Globus pallidus (tissue), 1 donor: ENCODE results near the gene WASF2.
"Not testable (repeated sequence)": the region's sequence is repeated elsewhere in the genome, so short reads cannot be mapped to it uniquely, and the experiment has no call there.

Experiments
- DNase-seq: peaks from one replicate; pipeline ENCODE4 v3.0.0-alpha.2; 2015; ENCODE audit warnings: low spot score

Gene WASF2, protein sequence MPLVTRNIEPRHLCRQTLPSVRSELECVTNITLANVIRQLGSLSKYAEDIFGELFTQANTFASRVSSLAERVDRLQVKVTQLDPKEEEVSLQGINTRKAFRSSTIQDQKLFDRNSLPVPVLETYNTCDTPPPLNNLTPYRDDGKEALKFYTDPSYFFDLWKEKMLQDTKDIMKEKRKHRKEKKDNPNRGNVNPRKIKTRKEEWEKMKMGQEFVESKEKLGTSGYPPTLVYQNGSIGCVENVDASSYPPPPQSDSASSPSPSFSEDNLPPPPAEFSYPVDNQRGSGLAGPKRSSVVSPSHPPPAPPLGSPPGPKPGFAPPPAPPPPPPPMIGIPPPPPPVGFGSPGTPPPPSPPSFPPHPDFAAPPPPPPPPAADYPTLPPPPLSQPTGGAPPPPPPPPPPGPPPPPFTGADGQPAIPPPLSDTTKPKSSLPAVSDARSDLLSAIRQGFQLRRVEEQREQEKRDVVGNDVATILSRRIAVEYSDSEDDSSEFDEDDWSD

DNA sequence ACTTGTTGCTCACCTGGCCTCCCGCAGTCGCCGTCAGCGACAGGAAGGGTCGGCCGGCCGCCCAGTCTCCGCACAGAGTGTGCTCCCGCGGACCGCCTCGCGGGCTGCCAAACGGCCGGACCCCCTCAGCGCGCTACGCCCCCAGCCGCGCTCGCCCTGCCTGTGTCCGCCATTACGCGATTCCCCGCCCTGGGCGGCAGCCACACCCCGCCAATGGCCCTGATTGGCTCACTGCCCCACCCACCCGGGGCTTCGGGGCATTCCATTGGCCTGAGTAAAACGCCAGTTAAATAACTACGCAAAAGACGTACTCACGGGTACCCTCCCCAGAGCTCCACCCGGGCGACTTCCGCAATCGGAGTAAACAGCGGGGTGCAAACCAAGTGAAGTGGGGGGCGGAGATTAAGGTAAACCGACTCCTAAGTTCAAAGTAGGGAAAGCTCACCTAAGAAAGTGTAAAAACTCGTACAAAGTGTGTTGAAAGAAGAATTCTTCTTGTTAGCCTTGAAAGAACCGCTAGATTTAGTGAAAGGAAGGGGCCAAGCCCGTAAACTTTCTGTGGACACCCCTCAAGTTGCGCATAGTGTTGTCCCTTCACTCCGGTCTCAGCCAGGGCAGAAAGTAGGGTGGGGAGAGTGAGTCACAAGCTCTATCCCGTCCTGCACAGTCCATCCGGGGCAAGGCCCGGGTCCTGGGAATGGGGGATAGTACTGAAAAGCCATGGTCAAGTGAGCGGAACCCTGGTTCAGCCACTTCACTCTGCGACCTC is at the start of gene WASF2:
WASF2 (minus strand) TSS at position 195 of the 769 bp plus-strand sequence. CDS start 61,277 bp downstream, outside the sequence.
- peak; percentile 98 for DNase-seq

DNA sequence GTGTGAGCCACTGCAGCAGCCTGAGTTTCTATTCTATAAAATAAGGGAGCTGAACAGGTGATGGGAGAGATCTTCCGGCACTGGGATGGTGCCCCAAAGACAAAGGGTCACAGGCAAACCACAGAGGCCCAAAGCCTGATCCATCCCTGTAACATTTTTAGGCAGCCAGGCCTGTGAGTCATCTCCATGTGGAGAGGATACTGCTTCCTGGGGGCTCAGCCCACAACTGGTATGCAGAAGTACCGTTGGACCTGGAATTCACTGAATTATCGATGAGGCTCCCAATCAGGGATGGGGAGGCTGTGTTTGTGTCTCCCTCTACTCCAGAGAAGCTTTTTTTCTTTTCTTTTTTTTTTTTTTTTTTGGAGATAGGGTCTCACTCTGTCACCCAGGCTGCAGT is 48.8 kb upstream of the WASF2 start:
- DNase-seq: no peak

DNA sequence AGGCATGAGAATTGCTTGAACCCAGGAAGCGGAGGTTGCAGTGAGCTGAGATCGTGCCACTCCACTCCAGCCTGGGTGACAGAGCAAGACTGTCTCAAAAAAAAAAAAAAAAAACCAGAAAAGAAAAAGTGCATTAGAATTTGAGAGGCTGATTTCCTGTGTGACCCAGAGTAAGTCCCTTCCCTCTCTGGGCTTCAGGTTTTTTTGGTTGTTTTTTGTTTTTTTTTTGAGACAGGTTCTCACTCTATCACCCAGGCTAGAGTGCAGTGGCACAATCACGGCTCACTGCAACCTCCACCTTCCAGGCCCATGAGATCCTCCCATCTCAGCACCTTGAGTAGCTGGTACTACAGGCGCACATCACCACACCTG is 48.3 kb upstream of the WASF2 start:
- DNase-seq: not testable (repeated sequence)

DNA sequence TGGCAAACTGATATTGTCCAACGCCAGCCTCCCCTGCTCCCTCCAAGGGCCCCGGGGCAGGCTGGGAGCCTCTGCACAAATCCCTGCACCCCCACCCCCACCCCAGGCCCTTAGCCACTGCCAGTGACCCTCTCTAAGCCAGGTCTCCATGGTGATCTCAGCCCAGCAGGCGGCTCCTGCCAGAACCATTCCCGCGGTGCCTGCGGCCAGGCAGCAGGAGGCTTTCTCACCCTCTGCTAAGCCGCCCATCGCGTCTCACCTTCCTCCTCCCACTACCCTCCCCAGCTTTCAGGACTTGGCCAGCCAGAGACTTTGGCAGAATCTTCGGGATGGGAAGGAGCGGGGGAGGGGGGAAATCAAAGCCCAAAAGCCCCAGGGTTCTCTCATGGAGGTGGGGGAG is 46.8 kb upstream of the WASF2 start:
- DNase-seq: peak; percentile 82

DNA sequence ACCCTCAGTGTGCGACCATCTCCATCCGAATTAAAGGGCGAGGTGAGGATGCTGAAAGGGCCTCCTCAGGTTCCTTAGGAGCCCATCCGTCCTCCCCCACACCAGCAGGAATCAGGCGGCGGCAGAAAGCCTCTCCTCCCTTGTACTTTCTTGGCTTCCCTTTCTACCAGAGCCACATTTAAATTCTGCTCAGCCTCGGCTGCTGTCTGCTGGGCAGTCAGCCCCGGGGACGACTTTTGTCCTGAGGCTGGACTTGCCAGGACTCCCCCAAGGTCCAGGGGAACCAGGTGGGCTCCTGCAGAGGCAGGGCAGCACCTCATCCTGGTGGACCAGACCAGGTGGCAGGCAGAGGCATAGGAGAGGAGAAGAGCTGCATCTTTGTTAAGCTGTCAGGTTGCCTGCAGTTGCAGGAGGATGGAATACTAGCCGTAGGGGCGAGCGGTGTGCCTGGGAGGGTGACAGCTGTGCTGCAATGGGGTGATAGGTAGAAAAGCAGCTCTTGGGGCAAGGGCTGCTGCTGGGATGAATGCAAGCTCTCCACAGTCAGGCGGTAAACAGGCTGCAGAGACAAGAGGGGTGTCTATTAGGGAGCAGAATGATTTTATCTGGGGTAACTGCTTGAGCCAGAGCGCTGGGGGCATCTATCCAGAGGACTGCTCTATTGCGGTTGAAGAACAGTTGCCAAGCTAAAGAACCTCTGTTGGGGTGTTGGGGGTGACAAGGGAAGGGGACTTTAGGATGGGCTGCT is 46.2 kb upstream of the WASF2 start:
- DNase-seq: peak; percentile 70

DNA sequence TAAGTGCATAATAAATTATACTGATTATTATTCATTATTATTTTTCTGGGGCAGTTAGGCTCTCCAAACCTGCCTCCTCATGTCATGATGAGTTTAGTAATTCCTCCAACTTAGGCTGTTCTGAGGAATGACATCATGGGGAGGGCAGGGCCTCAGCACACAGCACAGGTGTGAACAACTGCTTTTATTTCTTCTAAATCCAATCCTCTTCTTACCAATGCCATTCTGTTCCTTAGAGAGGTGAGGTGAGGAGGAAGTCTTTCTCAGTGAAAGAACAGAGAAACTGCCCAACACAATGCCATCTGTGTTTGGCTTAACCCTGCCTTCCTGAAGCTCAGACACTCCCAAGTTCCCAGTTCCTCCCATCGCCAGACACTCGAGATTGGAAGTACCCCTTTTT is 45.4 kb upstream of the WASF2 start:
- no peak for DNase-seq

DNA sequence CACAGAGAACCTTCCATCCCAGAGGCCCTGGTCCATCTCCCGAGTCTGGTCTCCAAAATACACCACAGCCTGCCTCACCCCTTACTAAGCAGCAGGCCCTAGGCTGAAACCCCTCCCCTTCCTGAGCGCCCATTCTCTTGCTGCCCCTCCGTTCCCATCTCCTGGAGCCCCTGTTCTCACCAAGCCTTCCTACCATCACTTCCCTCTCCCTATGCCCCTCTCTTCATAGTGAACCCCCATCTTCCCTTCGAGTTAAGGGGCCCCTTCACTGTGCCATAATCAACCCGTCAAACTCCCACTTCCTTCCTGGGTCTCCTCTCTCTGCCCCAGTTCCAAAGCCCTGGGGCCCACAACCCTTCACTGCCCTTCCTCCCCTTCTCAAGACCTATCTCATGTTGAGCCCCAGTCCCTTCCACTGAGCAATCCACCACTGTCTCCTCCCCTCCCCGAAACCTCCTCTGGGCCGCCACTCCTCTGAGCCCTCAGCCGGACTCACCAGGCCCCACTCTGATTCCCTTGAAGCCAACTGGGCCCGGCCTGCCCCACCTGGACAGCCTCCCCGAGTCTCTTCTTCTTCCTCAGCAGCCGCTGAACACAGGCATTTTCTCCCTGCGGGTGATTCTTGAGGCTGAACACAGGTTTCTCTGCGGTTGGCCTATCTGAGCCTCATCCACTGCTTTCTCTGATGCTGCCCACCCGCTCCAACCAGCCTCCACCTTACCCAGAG is 42.2 kb upstream of the WASF2 start:
- no peak for DNase-seq

DNA sequence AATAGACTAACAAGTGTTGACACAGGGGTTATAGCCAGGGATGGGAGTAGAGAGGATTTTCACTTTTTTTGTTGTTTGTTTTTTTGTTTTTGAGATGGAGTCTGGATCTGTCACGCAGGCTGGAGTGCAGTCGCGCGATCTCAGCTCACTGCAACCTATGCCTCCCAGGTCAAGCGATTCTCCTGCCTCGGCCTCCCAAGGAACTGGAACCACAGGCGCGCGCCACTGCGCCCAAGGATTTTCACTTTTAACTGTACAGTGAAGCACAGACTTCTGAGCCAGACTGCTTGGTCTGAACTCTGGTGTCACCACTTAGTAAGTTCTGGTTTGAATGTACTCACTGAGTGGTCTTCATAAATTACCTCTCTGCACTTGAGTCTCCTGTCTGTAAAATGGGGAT is 40.2 kb upstream of the WASF2 start:
- DNase-seq: no peak

DNA sequence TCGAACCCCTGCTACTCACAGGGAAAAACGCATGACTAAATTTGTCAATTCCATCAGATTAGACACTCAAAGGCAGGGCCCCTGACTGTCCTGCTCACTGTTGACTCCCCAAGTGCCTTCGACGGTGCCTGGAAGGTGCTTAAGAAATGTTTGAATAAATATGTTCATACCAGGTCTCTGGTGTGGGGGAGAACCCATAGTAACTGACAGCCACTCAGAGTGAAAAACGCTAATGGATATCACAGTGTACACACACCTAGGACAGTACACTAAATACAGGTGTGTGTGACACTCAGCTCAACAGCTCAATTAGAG is 39.7 kb upstream of the WASF2 start:
- DNase-seq: no peak

DNA sequence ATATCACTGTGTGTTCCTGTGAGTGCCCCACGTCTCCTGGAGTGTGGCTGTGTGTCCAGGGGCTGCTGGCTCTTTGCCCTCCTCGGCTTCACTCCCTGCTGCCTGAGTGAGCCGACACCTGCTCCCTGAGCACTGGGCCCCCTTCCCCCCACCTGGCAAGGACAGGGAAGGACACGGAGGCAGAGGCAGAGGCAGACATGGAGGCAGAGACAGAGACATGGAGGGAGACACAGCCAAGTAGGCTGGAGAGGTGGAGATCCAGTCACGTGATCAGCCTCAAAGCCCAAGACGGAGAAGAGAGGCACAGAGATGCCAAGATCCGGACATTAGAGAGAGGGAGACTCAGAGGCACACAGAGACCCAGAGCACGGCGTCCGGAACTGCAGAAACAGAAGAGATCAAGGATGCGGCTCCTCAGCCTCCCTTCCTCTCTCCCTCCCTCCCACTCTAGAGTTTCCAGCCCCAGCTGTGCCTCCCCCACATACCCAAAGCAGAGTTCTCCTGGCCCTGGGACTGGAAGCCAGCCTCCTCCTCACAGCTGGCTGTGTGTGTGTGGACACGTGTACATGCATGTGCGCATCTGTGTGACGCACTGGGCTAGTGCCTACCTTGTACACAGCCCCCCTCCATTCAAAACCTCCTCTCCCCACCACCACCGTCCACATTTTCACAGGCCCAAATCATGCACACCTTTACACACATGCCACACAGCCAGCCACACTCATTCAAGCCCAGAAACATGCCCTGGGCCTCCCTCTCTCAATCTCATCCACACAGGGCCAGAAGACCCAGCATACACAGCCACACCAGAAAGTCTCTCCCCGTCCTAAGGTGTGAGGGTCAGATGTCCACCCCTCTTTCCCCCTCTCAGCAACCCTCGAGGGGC is 39.1 kb upstream of the WASF2 start:
- peak; percentile 70 for DNase-seq

DNA sequence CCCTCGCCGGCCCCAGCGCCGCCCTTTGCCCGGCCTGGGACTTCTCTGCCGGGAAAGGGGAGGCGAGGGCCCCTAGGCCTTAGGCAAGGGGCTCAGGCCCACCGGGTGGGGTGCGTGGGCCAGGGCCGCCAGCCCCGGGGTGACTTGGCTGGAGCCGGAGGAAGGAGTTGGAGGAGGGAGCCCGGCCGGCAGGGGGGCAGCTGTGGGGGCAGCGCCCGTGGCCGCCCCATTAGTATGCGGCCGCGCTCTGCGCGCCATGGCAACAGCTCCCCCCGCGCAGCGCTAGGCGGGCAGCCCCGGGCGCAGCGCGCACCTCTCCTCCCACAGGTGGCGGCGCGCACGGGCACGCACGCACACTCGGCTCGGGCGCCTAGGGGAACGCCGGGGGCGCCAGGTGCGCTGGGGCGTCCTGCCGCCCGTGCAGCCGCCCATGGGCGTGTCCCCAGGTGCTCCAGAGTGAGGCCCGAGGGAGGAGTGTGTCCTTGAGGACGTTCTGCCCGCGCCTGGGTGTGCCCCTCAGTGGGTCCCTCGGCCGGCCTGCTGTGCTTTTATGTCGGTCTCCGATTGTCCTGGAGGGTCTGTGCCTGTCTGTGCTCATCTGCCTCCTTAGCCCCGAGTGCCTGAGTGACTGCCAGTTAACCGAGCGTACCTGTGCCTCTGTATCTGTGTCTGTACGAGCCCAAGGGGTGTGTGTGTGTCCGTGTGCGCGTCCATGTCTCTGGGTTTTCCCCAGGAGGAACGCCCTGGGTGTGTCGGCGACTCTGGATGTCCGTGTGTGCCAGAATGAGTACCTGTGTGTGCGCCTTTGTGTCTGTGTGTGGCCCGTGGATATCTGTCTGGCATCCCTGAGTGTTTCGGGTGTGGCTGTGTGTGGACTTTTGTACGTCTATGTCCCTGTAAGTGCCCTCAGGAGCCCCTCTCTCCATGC is 38.2 kb upstream of the WASF2 start:
- DNase-seq: no peak

DNA sequence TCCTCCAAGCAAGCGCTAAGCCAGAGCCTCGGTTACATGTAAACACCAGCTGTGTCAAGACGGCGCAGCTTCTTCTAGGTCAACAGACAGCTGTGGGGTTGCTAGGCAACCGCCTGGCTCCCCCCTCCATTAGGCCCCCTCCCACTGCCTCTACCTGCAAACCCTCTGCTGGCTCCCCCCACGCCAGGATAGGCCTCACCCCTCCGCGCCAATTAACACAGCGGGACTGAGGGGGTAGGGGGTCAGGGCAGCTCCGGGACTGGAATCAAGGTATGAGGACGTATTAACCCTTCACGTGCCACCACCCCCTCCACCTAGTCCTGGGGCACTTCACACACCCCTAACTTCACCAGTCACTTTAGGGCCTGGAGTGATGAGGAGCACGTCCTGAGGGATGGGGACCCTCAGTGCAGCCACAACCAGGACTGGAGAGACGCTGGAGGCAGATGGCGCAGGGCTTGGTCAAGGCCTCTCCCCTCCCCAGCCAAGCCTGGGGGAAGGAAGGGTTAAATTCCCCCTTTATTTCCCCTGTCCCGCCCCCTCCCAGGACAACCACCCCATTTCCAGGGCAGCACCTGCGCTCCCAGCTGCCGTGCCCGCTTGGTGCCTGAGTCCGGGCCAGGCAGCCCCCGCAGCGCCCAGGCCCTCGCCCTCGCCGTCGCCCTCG is 37.4 kb upstream of the WASF2 start:
- DNase-seq: no peak

DNA sequence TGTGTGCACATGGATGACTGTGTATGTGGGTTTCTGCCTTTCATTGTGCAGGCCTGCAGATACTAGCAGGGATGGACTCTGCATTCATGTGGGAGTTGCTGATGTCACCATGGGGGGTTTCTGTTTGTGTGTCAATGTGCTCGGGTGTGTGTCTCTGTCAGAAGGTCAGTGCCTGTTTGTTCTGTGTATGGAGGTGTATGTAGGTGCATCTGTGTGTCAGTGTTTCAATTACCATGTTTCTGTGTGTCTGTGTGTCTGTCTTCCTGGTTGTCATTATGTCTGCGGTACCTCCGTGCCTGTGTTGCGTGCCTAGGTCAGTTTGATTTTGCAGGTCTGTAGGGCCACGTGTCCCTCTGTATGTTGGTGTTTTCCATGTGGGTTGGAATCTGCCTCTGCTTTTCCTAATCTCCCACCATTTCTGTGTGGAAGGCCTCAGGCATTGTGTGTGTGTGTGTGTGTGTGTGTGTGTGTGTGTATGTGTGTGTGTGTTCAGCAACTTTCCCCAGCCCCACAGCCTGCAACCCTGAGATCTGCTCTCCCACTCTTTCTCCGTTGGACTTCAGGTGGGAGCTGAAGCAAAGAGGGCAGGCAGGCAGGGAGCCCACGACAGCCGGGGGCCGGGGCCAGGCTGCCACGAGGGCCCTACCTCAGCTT is 36.7 kb upstream of the WASF2 start:
- DNase-seq: no peak

DNA sequence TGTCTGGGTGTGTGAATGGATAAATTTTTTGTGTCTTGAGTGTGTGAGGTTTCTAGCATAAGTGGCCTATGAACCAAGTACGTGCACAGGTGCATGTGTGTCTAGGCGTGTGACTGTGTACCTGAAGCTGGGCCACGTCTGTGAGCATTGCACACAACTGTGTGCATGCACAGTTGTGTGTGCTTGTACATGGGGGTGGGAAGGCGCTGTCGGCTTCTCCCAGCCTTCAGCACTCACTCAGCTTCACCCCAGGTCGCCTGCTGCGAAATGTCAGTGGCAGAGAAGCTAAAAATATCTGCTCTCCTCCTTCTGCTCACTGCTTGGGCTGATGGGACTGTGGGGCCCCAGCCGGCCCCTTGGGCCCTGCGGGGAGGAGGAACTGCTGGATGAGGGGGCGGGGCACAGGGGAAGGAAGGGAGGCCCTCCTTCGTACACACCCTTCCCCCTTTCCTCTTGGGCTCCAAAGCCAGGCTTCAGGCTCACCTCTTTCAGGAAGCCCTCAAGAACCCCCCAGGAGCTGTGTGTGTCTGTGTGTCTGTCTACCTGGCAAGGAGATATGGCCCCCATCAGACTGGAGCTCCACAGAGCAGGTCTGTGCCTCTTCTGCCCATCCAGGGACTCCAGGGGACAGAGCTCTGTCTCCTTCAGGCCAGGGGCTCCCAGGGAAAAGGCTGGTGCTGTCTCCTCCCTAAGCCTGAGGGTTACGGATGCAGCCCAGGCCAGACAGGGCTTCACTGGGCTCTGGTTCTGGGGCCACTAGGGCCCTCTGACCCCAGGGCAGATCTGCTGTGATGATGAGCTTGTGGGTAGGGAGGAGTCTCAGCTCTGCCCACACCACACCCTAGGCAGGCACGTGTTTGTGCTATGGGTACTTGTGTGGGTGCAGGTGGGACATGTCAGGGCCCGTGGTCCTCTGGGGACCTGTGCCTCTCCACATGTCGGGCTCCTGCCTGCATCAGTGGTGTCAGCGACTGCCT is 35.6 kb upstream of the WASF2 start:
- DNase-seq: peak; percentile 57

DNA sequence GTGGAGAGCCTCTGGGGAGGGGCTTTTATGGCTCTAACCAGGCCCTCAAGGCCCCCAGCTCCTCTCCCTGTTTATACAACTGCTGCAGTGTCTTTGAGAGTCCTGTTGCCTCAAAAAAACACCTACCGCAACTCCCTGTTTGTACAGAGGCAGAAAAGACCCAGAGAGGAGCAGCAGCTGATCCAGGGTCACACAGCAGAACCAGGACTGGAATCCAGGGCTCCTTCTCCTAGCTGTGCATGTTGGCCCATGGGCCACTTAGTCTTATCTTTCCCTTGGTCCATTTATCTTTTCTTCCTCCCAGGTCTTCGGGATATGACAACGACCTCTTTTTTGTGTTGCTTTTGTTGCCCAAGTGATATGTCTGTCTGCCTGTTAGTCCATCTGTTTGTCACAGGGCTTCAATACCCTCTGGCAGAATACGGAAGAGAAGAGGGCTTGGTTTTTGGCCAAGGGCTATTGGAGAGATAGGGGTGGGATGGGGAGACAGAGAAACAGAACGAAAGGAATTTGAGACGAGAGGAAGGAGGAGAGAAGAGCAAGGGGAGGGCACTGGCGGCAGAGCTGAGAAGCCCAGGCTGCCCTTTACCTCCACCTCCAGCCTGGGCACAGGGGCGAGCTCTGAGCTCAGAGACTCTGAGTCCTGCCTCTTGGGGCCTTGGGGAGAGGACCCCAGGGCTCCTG is 33.5 kb upstream of the WASF2 start:
- DNase-seq: no peak

DNA sequence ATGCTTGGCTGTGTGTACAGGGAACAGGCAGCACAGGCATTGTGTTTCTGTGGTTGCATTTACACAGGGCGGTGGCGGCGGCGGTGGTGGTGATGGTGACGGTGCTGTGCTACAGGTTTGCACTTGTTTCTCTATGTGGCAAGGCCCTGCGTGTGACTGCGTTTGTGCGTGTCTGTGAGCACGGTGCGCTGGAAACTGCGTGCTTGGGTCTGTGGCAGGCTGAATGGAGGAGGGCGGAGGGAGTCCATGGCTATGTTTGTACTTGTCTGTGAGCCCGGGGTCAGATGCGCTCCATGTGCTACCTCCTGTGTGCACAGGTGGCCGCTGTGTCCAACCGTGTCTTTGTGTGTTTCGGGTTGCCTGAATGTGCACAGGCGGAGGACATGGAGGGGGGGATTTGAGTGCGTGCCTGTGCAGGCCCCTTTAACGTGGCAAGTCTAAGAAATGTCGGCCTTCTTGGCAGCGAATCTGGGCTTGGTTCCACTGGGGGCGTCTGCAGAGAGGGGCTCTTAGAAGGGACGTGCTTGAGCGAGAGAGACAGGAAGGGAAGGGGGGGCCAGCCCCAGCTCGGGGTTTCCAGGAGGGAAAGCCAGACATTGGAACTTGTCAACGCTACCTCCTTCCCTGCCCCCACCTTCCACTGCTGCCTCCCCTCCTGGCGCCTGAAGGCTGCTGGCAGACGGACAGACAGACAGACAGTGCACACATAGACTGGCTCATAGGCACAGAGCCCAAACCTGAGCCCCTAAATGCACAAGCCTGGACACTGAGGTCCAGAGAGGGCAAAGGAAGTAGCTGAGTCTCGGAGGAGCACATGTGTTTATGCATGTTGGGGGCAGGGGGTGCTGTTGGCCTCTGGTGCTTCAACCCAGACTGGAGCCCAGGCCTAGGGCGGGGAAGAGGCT is 32.7 kb upstream of the WASF2 start:
- DNase-seq: no peak
